NCI-H2227 treated with DMSO at 0.1 percent for 48 hours (cell line): ENCODE data around the gene MPPED2.

Experiments
- DNase-seq: peaks from one replicate; lab custom pipeline; 2025; lab: John Stamatoyannopoulos, UW

Gene MPPED2

DNA sequence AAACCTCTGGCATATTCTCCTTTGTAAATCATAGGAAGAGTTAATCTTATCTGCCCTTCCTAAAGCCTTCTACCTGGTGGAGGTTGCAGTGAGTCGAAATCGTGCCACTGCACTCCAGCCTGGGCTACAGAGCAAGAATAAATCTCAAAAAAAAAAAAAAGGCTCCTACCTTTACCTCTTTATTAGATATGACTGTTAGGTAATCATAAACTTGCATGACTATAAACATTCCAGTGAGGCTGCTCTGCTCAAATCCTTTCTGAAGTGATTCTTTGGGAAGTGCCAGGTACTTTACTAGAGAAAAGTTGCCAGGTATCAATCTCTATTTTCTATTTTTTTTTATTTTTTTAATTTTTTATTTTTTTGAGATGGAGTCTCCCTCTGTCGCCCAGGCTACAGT lies 59.6 kb downstream of the MPPED2 start:
- DNase-seq = no peak

DNA sequence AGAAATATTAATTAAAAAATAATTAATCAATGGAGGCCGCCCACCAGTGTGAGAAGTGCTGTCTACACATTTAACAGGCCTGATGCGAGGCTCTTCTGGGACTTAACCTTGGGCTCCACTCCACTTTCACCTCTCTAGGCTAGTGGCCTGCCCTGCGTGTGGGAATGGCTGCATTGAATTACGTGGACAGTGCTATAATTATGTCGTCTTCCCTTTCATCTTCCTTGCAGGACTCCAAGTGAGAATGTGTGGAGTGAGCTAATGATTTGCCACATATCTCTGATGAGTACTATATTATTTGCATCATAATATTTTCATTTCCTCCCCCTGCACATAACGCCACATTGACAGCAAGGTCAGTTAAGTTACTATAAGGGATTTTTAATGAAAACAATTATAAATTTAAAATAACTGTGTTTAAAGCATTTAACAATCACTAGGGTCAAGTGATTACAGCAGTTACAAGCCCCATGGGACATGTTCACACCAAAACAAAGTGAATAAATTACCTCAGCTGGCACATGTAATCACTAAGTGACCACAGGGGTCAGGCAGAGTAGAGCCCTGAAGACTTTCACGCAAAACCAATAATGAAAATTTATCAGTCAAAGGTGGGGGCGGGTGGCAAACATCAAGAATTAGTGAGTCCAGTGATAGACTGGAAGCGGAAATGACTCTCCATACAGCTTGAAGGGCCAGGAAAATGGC lies 63.5 kb downstream of the MPPED2 start:
- DNase-seq = no peak

DNA sequence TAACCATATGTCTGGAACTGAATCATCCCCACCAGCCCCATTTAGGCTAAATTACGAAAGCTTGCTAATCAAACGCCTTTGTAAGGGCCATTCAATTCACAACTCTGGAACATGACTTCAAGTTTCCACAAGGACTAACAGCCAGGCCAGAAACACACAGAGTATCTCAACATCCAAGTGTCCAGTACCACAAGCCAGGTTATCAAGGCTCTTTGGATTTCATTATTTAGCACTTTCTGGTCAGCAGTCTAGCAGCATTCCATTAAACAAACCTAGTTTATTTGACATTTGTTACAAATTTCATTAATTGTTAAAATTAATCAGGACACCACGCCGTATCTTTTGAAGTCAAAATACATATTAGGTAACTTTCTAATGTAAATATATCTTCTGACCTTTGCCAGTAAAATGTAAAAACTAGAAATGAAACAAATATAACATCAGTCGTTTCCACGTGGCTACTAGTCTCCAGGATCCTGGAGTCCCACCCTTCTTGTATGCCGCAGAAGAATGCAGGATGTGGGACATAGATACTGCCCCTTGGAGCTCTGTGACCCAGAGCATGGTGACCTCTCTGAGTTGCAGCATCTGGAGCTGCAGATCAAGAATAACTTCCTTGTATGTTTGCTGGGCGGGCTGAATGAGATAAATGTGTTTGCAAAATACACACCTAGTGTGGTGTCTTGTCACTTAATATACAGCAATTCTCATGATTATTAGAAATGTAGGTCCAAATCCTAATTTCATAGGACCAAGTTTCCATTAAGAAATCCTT lies 64.7 kb downstream of the MPPED2 start:
- no peak for DNase-seq

DNA sequence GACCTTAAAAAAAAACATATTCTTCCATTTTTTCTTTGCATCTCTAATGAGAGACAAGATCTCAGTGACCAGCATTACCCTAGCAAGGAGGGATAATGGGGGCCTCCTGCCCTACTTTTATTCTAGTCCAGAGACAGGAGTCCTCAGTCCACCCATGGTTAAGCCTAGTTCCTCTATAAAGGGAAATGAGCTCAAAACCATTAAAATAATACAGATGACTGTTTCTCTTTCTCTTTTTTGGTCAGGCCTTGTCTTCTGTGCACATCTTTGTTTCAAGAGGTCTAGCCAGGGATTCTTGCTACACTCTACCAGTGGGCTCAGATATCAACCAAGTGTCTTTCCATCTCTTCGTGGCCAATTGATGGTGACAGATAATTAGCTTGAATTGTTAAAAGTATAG lies 73.1 kb downstream of the MPPED2 start:
- DNase-seq = no peak

DNA sequence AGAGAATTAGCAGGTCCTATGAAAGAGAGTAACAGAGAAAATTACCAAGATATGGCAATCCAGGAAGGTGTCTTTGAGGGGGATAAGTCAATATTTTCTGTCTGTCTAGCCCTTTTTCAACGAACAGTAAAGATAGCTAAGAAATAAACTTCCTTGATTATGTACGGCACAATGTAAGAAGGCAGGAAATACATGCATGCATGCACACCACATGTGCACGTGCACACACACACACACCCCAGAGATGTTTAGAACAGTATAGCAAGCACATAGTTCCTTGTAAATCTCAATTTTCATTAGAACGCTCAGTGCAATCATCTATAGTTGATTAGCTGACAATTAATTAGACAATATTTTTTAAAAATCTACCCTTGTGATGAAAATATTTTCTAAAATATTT lies 74.7 kb downstream of the MPPED2 start:
- DNase-seq = no peak

DNA sequence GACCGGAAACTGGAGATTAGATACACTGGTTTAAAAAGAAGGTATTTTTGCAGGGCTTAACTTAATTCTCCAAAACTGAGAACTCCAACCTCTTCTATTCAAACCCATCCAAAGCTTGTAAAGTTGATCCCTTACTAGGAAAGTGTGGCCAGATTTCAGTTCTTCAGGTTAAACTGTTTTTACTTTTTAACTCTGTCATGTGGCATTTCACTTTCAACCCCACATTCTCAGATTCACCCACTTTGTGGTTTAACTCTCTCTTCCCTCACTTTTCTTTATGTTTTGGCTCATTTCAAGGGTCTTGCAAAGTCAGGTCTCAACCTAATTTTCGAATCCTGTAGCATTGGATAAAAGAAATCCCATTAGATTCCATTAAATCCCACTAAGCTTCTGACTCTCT lies 75.4 kb downstream of the MPPED2 start:
- DNase-seq = no peak

DNA sequence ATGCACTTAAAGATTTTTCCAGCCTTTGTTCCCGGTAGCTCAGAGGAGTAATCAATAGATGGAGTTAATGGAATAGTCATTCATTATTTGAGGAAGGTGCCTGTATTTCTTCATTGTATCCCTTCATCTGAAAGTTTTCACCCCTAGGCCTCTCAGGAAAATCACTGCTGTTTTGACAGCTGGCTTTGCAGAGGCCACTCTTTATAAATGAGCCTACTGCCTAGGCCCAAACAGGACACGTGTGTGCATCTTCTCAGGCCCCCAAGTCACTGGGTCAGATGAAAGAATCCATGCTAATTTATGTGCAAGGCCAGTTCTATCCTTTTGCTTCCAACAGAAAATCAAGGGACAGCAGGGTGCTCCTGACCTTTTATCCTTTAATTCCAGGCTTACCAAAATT lies 76.8 kb downstream of the MPPED2 start:
- DNase-seq = no peak

DNA sequence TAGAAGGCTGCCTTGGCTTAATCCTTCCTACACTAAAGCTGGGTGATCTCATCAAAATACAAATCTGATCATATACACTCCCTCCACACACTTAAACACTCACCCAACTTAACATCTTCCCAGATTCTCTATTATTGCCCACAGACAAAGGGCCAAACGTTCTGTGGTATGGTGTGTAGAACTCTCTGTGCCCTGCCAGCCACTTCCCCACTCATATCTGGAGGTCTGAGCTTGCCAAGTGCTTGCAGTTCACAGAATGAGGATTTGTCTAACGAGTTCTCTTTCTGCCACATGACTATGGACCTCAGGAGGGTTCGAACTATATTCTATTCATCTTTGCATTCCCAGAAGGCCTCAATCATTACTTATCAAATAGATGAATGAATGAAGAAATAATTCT lies 77.6 kb downstream of the MPPED2 start:
- DNase-seq = no peak

DNA sequence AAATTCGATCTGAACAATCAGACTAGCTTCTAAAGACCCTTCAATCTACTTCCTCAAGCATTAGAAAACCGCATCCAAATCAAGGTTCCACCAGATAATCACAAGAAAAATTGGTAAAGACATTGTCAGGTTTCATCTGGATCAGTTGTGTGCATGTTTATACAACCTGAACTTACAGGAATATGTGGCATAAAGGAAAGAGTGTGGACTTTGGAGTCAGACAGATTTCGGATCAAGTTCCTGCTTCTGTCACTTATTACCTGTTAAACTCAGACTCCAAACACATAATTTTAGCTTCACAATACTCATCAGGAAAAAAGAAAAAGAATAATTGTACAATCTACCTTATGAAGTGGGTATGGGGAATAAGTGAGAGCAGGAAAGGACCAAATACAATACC lies 80.5 kb downstream of the MPPED2 start:
- no peak for DNase-seq

DNA sequence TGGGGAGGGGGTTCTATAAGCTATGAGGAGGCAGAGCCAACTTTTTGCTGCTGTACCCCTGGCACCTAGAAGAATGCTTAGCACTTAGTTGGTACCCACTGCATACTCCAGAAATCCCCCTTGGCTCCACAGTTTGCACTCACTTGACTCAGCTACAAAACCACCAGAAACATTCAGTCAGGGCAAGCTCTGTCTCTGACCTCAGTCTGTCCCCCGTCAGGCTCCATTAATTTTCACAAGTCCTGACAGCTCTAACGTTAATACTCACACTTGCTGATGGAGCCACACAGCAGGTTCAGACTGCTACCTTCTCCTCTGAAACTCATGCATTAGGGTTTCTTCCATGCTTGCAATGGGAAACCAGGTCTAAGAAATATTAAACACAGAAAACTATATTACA lies 81.7 kb downstream of the MPPED2 start:
- DNase-seq = no peak

DNA sequence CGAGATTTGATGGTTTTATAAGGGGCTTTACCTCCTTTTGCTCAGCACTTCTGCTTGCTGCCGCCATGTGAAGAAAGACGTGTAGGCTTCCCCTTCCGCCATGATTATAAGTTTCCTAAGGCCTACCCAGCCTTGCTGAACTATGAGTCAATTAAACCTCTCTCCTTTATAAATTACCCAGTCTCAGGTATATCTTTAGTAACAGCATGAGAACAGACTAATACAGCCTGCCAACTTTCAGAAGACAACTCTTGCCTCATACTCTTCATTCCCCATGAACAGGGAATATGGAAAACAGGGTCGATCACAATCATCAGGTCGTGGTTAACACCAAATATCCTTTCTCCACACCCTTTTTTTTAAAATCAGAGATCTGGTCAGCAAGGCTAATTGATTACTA lies 83.0 kb downstream of the MPPED2 start:
- no peak for DNase-seq

DNA sequence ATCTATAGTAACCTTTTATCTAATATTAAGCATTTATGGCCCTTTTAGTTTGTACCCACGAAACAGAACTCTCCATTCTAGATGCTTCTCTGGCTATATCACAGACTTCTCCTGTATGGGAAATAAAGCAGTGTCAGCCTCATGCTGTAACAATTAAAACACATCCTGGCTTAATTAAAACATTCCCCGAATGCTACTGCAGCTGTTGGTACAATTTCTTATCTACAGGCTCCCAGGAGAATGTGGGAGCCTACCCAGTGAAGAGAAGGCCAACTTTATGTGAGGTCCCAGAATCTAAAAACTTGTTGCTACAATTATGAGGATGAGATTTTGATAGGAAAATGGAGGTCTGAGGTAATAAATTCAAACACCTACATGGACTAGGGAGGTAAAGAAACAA lies 83.8 kb downstream of the MPPED2 start:
- DNase-seq = no peak

DNA sequence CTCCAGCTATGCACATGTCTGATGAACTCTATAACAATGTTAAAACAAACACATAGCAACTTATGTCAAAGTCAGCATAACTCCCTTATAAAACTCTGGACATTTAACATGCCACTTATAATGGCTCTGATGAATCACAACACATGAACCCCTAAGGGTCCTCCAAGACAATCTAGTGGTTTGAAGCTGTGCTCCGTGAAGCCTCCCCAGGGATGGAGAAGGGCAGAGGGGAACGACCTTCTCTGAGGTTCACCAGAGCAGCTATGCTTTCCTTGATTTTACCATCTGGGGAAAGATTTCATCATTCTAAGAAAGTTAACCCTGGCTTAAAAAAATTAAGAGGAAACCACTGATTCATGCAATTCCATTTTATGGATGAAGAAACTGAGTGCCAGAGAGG lies 84.4 kb downstream of the MPPED2 start:
- DNase-seq = no peak

DNA sequence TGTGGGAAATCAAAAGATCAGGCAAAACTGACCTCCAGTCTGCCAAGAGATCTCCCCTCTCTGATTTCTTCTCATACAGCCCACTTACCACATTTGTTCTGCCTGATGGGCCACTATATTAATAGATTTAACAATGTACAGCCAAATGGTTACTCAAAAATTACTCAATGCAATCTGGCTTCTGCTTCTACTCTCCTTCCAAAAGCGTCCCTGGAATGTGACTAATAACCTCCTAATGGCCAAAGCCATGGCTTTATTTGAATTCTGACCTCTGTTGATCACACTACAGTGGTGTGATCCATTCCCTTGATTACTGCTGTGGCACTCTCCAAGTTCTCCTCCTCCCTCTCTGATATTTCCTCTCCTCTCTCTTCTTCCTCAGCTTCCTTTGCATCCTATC lies 86.2 kb downstream of the MPPED2 start:
- DNase-seq = no peak

DNA sequence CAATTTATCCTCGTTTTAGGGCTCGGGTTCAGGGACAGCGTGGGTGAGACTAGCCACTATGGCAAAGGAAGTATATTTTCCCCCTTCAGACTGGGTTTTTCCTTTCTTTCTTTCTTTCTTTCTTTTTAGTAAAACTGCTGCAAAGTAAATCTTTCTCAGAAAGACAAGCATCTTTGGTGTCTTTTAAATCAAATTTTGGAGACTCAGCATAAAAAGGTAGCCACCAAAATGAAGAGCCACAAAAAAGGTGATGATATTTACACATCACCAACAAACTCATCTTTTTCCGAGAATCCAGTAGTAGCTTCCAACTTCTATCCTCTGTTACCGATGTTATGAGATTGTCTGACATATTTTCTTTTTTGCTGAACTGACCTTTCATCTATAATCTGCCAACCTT lies 88.6 kb downstream of the MPPED2 start:
- no peak for DNase-seq

DNA sequence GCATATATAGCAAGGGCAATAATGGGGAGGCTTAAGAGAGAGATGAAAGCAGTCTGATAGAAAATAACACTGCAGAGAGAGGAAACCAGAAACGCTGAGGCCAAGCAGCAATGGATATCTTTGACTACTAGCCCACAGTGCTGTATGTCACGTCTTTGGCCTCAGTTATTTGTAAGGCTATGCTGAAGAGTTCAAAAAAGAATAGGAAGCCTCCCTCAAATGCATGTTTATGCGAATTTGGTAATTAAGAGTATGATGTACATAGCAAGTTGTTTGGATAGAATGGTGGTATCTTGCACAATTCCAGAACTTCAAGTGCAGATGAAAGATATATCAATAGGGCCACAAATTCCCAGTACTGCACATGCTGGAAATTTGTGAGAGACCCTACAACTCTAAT lies 89.2 kb downstream of the MPPED2 start:
- no peak for DNase-seq

DNA sequence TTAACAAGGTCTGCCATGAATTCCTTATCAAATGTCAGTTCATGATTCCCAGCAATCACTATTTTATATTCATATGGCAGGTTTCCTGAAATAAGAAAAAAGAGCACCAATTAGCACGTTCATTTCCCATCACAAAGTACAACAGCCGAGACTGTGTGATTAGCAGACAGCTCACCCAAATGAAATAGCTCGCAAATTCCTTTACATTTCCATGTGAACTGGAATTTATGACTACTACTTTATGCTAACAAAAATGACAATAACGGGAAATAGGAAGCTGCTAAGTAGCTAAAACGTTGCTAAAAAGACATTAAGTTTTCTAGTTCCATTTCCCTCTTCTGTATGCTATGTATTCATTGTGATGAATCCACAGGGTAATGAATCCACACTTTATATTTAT lies 90.7 kb downstream of the MPPED2 start:
- DNase-seq = no peak

DNA sequence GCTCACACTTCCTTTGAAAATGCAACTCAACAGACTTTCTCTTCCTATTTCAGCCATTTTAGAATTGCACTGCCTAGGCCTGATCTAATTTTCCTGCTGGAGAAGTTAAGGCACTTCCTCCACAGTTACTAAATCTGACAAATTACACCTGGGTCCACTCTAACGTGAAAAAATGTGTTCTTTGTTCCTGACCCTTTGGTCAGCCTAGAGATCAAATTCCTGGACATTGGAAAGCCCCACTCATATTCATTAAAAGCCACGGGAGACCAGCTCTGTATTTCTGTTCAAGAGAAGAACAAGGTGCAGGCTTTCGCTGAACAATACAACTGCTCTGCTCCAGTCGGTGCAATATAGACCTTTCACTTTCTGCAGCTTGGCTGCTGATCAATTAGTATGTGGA lies 96.6 kb downstream of the MPPED2 start:
- DNase-seq = no peak

DNA sequence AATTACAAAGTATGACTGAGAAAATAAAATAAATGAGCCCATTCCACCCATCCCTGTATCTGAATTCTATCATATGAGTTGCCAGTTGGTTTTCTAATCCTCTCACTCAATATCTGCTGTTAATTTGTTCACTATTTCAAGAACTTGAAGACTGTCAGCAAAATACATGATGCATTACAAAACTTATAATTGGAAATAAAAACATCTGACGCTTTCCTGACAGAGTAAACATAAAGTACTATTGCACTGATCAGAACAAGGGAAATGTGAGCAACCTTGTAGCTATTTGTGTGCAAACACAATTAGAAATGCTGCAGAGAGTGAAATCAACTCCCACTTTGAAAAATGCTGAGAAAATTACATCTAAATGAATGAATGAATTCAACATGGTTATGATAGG lies 97.1 kb downstream of the MPPED2 start:
- DNase-seq = no peak

DNA sequence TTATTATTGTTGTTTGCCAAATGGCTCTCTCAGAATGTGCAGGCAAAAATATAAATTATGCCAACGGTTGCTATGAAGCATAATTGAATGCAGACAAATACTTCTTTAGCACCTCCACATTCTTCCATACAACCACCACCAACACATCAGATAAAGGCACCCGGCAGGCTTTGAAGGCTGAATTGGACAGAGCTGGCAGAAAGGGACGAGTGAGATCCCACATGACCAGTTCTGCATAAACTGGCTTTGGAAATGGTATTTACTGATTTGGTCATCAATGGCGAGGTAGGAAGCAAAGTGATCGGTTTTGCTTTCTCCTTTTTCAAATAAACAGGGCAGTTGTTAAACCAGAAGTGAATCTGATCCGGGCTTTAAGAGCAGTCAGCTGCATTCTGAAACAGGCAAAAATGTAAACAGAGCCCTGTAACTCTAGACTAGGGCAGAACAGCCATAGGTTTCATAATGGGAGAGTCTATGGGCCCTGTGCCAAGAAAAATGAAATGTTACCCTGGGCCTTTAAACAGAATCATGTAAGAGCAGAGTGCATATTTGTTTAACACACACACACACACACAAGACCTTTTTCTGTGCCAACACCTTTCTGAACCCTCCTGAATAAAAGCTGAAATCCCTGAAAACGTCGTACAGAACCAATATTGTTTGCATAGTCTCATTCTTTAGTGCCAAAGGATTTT lies 97.7 kb downstream of the MPPED2 start:
- DNase-seq = no peak

DNA sequence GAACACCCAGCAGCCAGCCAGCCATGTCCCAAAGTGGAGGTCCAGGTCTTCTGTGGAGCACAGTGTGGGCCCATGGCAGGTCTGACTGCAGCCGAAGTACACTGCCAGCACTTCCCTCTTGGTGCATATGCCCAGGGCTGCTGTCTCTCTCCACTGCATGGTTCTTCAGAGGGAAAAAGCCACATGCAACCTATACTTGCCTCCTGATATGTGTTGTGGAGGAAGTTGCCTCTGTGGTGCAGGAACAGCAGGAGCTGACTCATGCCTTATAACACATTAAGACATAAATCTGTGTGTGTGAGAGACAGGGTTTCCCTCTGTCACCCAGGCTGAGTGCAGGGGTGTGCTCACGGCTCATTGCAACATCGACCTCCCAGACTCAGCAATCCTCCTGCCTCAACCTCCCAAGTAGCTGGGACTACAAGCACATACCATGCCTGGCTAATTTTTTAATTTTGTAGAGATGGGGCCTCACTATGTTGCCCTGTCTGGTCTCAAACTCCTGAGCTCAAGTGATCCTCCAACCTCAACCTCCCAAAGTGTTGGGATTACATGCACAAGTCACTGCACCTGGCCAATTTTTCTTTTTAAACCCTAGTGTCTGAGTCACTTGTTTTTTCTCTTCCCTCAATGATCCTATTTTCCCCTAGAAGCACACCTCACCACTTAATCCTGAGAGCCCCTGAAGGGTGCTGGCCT lies 98.8 kb downstream of the MPPED2 start:
- no peak for DNase-seq

DNA sequence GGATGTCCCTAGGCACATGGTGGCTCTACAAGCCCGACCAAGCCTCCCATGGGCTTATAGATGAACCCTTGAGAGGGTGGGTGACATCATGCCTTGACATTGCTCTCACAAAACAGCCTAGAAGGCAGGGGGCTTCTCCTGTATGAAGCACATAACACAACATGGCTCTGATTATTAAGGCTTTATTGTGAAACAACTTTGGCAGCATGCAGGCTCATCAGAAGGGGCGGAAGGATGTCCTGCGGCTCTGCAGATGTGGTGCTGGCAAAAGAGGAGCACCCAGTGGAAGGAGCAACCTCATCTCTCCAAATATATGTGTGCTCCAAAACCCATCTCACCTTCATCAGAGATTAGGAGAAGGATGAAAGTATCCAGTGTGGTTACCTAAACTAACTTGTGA lies 100.4 kb downstream of the MPPED2 start:
- no peak for DNase-seq

DNA sequence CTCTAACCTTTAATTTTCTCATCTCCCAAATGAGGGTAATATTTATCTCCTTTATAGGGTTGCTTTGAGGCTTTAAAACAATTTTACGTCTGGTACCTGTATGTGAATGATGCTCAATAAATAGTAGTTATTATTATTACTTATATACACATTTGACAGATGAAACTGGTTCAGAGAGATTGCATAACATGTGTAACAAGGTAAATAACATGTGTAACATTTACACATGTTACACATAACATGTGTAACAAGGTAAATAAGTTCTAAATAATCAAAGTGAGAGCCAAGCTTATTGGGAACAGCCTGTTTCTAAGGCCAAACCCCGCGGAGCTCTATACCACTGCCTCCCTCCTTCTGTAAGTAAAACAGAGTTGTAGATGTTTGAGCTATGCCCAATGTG lies 100.9 kb downstream of the MPPED2 start:
- DNase-seq = no peak
